HEK293 (cell line): ENCODE results near the gene S100A16.

Source experiments
- HOXA7 ChIP-seq: sonication (generic); formaldehyde crosslinking; IDR thresholded peaks from 2 replicates; pipeline ENCODE4 v1.8.1; 2022; ENCODE audit warnings: missing genetic modification reagents, borderline replicate concordance
- KLF9 ChIP-seq: fragments of 450-650 bp; formaldehyde crosslinking; IDR thresholded peaks from 2 replicates; pipeline ENCODE4 v1.5.1; 2016; ENCODE audit warnings: missing biosample characterization, missing genetic modification characterization, low read depth
- TCF7L2 ChIP-seq: IDR thresholded peaks from 2 replicates; pipeline ENCODE4 v1.6.1; 2011; ENCODE audit warnings: low read depth, mild to moderate bottlenecking, inconsistent platforms, low read length, moderate library complexity, borderline replicate concordance
- YY1 ChIP-seq: fragments of 450-650 bp; formaldehyde crosslinking; IDR thresholded peaks from 2 replicates; pipeline ENCODE4 v1.5.1; 2018; ENCODE audit warnings: missing biosample characterization, missing genetic modification characterization
- ZNF423 ChIP-seq: fragments of 450-650 bp; formaldehyde crosslinking; IDR thresholded peaks from 2 replicates; pipeline ENCODE4 v1.5.1; 2016; ENCODE audit warnings: missing biosample characterization, missing genetic modification characterization
- ZNF558 ChIP-seq: fragments of 450-650 bp; formaldehyde crosslinking; IDR thresholded peaks from 2 replicates; pipeline ENCODE4 v1.5.1; 2016; ENCODE audit warnings: missing biosample characterization, missing genetic modification characterization
- ZXDB ChIP-seq: fragments of 450-650 bp; formaldehyde crosslinking; IDR thresholded peaks from 2 replicates; pipeline ENCODE4 v1.5.1; 2016; ENCODE audit warnings: missing biosample characterization, missing genetic modification characterization
- TF ChIP-seq, protein P1 (sequence below): fragments of 450-650 bp; formaldehyde crosslinking; IDR thresholded peaks from 2 replicates; pipeline ENCODE4 v1.5.1; 2017; ENCODE audit warnings: missing biosample characterization, missing genetic modification characterization
- TF ChIP-seq, protein P2 (sequence below): fragments of 450-650 bp; formaldehyde crosslinking; IDR thresholded peaks from 2 replicates; pipeline ENCODE4 v1.5.1; 2016; ENCODE audit warnings: missing biosample characterization, missing genetic modification characterization
- TF ChIP-seq, protein P3 (sequence below): fragments of 450-650 bp; formaldehyde crosslinking; IDR thresholded peaks from 2 replicates; pipeline ENCODE4 v1.5.1; 2016; ENCODE audit warnings: missing biosample characterization, missing genetic modification characterization
- TF ChIP-seq, protein P4 (sequence below): fragments of 450-650 bp; formaldehyde crosslinking; IDR thresholded peaks from 2 replicates; pipeline ENCODE4 v1.5.1; 2016; ENCODE audit warnings: missing biosample characterization, missing genetic modification characterization

DNA sequence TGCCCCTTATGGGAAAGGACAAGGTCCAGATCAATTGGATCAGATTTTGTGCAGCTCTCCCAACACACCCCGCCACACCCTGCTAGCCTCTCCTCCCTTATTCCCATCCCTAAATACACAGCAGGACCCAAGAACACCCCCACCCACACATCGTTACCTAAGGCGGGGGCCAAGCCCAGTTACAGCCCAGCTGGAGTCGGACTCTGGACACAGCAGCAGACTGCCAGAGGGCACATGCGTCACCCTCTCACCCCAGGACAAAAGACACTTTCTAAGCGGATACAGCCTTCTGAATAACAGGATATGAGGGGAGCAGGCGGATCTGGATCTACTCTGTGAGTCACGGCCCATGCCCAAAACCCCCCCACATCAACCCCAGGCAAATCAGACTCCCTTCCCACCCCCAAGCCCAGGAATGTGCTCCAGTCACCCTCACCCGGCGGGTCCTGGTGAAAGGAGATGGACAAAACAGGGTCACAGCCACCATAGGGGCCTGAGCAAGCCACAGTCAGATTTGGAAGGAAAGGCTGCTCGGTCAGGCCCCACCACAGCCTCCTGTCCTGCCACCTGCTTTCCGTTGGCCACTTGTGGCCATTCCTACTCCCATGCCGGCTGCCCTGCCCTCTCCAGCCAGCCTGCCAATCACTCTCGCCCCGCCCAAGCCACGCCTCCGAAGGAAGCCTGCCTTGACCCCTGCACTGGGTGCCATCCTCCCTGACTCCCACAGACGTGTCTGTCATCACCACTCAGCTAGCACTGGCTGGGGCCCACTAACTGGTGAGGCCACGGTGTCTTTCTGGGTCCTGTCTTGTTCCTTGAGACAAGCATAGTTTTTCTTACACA is 4.0 kb downstream of the S100A16 start:
- TF ChIP-seq HOXA7 (no peak), ZNF423 (tag by site-specific recombination) (no peak), ZXDB (no peak), TCF7L2 (no peak), YY1 (tag by site-specific recombination) (no peak), ZNF558 (tag by site-specific recombination) (no peak), KLF9 (no peak)
- TF ChIP-seq, protein P1, sequence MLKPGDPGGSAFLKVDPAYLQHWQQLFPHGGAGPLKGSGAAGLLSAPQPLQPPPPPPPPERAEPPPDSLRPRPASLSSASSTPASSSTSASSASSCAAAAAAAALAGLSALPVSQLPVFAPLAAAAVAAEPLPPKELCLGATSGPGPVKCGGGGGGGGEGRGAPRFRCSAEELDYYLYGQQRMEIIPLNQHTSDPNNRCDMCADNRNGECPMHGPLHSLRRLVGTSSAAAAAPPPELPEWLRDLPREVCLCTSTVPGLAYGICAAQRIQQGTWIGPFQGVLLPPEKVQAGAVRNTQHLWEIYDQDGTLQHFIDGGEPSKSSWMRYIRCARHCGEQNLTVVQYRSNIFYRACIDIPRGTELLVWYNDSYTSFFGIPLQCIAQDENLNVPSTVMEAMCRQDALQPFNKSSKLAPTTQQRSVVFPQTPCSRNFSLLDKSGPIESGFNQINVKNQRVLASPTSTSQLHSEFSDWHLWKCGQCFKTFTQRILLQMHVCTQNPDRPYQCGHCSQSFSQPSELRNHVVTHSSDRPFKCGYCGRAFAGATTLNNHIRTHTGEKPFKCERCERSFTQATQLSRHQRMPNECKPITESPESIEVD = no peak
- TF ChIP-seq, protein P2, sequence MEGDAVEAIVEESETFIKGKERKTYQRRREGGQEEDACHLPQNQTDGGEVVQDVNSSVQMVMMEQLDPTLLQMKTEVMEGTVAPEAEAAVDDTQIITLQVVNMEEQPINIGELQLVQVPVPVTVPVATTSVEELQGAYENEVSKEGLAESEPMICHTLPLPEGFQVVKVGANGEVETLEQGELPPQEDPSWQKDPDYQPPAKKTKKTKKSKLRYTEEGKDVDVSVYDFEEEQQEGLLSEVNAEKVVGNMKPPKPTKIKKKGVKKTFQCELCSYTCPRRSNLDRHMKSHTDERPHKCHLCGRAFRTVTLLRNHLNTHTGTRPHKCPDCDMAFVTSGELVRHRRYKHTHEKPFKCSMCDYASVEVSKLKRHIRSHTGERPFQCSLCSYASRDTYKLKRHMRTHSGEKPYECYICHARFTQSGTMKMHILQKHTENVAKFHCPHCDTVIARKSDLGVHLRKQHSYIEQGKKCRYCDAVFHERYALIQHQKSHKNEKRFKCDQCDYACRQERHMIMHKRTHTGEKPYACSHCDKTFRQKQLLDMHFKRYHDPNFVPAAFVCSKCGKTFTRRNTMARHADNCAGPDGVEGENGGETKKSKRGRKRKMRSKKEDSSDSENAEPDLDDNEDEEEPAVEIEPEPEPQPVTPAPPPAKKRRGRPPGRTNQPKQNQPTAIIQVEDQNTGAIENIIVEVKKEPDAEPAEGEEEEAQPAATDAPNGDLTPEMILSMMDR = no peak
- TF ChIP-seq, protein P3, sequence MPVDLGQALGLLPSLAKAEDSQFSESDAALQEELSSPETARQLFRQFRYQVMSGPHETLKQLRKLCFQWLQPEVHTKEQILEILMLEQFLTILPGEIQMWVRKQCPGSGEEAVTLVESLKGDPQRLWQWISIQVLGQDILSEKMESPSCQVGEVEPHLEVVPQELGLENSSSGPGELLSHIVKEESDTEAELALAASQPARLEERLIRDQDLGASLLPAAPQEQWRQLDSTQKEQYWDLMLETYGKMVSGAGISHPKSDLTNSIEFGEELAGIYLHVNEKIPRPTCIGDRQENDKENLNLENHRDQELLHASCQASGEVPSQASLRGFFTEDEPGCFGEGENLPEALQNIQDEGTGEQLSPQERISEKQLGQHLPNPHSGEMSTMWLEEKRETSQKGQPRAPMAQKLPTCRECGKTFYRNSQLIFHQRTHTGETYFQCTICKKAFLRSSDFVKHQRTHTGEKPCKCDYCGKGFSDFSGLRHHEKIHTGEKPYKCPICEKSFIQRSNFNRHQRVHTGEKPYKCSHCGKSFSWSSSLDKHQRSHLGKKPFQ (tag by site-specific recombination) = no peak
- TF ChIP-seq, protein P4, sequence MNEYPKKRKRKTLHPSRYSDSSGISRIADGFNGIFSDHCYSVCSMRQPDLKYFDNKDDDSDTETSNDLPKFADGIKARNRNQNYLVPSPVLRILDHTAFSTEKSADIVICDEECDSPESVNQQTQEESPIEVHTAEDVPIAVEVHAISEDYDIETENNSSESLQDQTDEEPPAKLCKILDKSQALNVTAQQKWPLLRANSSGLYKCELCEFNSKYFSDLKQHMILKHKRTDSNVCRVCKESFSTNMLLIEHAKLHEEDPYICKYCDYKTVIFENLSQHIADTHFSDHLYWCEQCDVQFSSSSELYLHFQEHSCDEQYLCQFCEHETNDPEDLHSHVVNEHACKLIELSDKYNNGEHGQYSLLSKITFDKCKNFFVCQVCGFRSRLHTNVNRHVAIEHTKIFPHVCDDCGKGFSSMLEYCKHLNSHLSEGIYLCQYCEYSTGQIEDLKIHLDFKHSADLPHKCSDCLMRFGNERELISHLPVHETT (tag by site-specific recombination) = no peak
